GM19372 (cell line): ENCODE results near the gene STK25.
"Not testable (repeated sequence)": the region's sequence is repeated elsewhere in the genome, so short reads cannot be mapped to it uniquely, and the experiment has no call there.

Source experiments
- ATAC-seq: cut with Tn5 transposase; IDR thresholded peaks from one replicate; pipeline ENCODE4 v1.9.1; 2021; ENCODE audit warnings: mild to moderate bottlenecking, low read depth, moderate library complexity; ENCODE audit not compliant: unreplicated experiment

STK25 gene

GRCh38 chr2:241511091-241511741, 2.8 kb upstream of the STK25 start:
- ATAC-seq: no peak

DNA sequence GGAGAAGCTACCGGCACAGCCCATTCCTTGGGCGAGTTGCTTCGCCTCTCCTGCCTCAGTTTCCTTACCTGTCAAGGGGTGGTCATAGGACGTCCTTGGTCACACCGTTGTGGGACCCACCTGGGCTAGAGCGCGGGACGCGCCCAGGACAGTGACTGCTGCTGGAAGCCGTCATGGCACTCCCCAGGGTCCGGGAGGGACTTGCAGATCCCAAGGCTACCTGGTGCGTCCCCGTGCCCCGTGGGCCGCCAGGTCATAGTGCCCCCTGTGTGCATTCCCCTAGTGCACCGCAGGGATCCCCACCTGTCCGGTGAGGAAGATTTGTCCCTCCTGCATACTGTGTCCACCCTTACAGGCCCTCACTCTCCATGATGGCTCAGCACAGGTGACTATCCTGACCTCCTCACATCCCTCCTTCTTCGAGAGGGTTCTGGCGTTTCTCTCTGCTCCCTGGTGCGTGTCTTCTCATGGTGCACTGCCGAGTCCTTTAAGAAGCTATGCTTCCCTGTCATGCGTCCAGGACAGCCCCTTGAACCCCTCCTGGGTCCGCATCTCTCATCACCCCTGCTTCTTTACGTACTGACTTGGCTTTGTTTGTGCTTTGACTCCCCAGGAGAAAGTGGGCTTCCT, 886 bp upstream of the STK25 start:
- no peak for ATAC-seq

GRCh38 chr2:241507430-241508239, 749 bp downstream of the STK25 start:
- peak; percentile 22 for ATAC-seq

DNA sequence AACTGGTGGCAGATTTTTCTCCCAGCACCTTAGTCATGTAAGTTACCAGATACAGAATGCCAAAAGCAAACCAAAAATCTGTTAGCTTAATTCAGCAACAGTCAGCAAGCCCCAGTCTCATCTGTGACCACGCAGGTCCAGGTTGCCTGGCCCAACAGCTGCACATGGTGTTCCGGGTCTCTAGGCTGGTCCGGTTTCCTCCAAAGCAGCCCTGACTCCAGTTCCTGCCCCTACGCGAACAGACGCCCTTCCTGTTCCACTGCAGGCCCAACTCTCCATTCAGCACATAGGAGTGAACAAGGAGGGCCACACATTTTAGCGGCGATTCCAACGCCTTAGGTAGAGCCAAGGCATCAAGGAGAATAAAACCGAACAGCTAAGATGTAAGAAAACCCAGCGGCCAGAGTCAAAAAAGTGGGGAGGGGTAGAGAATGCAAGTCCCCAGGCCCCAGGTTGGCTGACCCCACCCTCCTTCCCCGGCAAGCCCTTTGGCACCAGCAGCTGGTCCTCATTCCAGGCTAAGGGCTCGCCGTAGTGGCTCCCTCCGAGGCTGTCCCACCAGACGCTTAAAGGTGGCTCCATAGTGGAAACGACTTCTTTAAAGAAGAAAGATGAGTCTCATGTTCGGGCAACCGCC, 1.5 kb downstream of the STK25 start:
- ATAC-seq: no peak

DNA sequence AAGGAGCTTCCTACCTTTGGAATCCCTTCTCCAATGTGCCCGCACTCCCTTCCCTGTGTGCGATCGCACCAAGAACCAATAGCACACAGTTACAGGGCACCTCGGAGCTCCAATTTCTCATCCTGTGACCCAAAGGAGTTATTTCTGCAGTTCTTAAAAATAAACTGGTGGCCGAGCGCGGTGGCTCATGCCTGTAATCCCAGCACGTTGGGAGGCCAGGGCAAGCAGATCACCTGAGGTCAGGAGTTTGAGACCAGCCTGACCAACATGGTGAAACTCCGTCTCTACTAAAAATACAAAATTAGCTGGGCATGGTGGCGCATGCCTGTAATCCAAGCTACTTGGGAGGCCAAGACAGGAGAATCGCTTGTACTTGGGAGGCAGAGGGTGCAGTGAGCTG, 2.1 kb downstream of the STK25 start:
- ATAC-seq: not testable (repeated sequence)

DNA sequence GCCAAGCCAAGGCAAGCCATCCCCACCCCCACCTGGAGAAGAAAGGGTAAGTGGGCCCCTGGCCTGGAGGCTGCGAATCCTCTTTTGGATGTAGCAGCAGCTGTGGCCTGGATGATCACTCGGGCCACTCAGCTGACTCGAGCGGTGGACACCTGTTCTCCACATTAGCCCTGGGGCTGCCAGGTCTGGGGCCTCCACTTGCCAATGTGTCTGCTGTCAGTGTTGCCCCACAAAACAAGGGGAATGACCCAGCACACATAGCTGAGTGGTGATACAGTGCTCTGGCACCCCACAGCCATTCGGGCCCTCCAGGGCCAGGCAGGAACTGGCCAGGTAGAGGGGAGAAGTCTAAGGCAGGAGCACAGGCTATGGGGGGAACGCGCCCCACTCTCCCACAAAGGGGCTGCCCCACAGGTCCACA, 2.6 kb downstream of the STK25 start:
- no peak for ATAC-seq

DNA sequence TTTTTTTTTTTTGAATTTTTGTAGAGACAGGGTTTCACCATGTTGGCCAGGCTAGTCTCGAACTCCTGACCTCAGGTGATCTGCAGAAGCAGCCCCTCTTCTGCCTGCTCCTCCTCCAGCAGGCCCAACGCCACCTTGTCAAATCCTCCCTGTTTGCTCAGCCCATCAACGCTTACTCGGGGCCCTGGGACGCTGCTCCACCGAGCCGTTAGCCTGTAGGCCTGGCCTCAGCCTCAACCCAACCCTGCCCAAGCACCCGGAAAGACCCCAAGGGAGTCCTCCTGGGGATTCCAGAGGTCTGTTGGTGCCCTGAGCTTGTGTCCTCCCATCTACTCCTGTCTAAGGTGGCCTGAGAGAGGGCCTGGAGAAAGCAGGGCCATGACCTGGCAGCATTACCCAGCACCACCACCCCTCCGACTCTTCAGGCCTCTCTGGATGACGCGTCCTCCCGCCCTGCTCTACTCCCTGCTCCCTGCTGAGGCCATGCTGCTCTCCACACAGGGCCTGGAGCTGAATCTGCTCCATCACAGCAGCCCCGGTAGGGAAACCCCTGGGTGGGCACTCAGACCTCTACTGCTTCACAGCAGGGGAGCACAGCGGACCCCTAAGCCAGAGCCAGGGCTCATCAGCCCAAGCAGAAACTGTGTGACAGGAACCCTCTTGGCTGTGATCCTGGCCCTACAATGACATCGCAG, 3.2 kb downstream of the STK25 start:
- ATAC-seq: no peak

GRCh38 chr2:241503776-241504392, 4.5 kb downstream of the STK25 start:
- ATAC-seq: no peak

GRCh38 chr2:241502281-241502680, 6.1 kb downstream of the STK25 start:
- no peak for ATAC-seq

- ATAC-seq: no peak
Observed at GRCh38 chr2:241501551-241501950, 6.8 kb downstream of the STK25 start.

DNA sequence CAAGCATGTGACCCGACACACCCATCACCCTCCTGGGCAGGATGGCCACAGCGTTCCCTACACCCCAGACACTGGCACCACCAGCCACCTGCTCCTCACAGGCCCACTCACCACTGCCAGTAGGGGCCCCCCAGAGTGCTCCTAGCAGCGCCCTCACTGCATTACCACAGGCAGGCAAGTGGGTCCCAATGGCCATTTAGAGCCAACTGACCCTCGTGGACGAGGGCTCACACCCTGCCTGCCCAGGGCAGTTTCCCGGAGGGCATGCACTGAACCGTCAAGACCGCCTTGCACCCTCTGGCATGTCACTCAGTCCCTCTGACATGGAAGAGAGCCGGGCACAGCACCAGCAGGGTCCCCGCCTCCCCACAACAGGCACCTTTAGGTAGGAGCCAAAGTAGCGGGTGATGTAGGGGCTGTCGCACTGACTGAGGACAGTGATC, 7.3 kb downstream of the STK25 start:
- no peak for ATAC-seq

DNA sequence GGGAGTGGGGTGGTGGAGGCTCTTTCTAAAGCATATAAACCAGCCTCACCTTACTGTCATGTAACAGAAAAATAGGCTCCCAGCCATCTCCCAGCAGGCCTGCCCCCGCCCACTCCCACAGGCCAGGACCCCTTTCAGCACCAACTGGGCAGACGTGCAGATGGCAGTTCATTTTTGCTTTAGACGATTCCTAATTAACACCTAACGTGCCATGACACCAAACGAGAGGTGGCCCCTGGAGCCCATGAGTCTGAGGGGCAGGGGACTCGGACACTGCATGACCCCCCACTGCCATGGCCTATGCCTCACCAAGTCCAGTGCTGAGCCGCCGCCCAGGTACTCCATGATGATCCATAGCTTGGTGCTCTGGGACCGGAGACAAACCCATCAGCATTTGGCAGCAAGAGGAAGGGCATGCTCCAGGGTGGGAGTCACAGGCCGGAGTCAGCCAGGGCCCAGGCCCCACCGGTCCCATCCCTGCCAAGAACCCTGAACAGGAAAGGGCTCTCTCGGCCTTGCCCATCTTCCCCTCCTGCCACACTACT, 7.9 kb downstream of the STK25 start:
- ATAC-seq: no peak

DNA sequence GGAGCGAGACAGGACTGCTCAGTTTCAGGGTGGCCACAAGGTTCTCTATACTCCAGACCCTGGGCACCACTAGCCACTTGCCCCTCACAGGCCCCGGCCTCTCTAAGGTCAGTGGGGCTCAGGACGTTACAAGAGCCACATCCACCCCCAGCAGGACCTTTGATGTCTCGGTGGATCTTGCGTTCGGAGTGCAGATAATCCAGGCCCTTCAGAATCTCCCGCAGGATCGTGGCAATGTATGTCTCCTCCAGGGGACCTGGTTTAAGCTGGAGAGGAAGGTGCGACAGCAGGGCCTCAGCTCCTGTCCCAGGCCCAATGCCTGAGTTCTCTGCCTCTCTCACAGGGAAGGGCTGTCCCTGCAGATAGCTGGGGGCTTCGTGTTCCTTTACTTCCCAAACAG, 8.4 kb downstream of the STK25 start:
- ATAC-seq: no peak

GRCh38 chr2:241499146-241499965, 9.0 kb downstream of the STK25 start:
- ATAC-seq: no peak

GRCh38 chr2:241498115-241499070, 10.0 kb downstream of the STK25 start:
- ATAC-seq: no peak

GRCh38 chr2:241496904-241497877, 11.2 kb downstream of the STK25 start:
- no peak for ATAC-seq
